ENCODE results near the gene ZDHHC5.

DNA sequence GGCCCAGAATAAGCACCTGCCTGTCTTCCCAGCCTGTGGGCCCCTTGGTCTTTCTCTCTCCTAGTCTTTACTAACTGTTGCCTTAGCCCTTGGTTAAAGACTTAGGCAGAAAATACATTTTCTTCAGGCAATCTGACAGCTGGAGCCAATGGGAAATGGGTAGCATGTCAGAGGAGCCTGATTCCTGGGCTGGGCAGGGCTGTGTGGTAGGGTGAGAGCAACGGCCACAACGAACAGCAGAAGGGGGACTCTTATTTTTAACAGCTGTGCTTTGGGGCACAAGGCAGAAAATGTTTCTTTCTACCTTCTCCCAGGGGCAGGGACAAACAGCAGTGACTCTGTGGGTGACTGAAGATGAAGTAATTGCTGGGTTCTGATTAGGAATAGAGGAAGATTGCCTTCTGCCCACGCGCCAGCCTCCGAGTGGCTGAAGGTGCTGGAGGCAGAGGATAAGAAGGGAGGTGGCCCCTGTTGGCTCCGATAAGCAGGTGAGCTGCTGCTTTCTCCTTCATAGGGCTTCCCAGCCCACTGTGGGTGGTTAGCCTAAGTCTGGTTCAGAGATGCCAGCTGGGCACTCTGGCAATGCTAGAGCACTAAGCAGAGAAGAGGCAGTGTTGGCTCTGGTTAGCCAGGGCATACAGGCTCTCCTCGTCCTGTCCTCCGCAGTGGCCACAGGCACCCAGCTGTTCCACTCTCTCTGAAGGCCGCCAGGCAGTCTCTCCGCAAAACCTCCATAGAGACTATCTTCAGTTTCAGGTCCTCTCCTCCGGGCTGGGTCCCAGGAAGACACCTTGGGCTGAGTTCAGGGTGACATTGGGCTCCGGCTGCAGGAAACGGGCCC lies 19.7 kb upstream of the ZDHHC5 start:
- TF ChIP-seq POLR2A (IDR thresholded peaks at IDR 0.05; ENCODE audit: low read length) (peak; percentile 100), GATA1 (IDR thresholded peaks at IDR 0.05; ENCODE audit: low read depth, low read length) (peak; percentile 96)

Data from erythroblast (primary cell).